K562 (cell line): Measurements from ENCODE around the gene LAMC1. TPM values are rescaled to one million over a fixed set of nuclear protein-coding genes. Genes with fewer than 3 reads are reported as not detected.

Source experiments
- ATAC-seq: fragments of 200-7000 bp; cut with Tn5 transposase; 3 replicates; pipeline ENCODE4 v1.9.1; 2020; ENCODE audit warnings: moderate library complexity
- BruUV-seq: library from RNA; stranded (reverse); fragments of 400-500 nt; replicated peaks from 2 replicates; lab custom pipeline; 2021; lab: Mats Ljungman, UMichigan
- CTCF ChIA-PET: fragments of 300-600 bp; formaldehyde crosslinking; extraction: SDS; loops from one replicate; lab custom pipeline; 2021; ENCODE audit warnings: low intra/inter-chr PET ratio; lab: Yijun Ruan, JAX
- POLR2A ChIA-PET: fragments of 300-600, 350-650 bp; sonication (Branson Sonifier 250); formaldehyde crosslinking; extraction: SDS; loops from one replicate; lab custom pipeline; 2021; ENCODE audit warnings: antibody characterized with exemption, inconsistent platforms; lab: Yijun Ruan, JAX
- DNase-seq, 4 experiments: peaks; one replicate each; pipeline versions ENCODE4 v3.0.0 to v3.0.0-alpha.2; 2011 to 2018; ENCODE audit warnings: low spot score in 3 of 4, mixed read lengths in 3 of 4; ENCODE audit errors: extremely low read depth in 1 of 4
- FAIRE-seq: peaks from 2 replicates; lab custom pipeline; 2011; peaks lifted over from hg19 to GRCh38; lab: Jason Lieb, UNC
- H2AFZ ChIP-seq: 2 replicates; pipeline ENCODE4 v1.6.0; 2011; ENCODE audit warnings: low read depth, low read length, control low read depth, inconsistent platforms
- H3K27ac ChIP-seq: fragments of 200-600 bp; 3 replicates; pipeline ENCODE4 v1.8.0; 2011; ENCODE audit warnings: low read depth, mild to moderate bottlenecking, control low read depth, inconsistent platforms, low read length, moderate library complexity, mixed read lengths; ENCODE audit errors: extremely low read depth
- H3K27me3 ChIP-seq, 2 experiments: fragments of 300-600 bp in 1 of 2; 2 replicates in 1 of 2; 3 replicates in 1 of 2; pipeline versions ENCODE4 v1.6.0 to v1.8.0; 2011; ENCODE audit warnings: inconsistent platforms in 2 of 2, low read length in 2 of 2, mild to moderate bottlenecking in 1 of 2, mixed read lengths in 1 of 2, moderate library complexity in 1 of 2; ENCODE audit not compliant: control insufficient read depth in 2 of 2, insufficient read depth in 2 of 2
- H3K36me3 ChIP-seq: fragments of 300-600 bp; 3 replicates; pipeline ENCODE4 v1.8.0; 2011; ENCODE audit warnings: mild to moderate bottlenecking, low read length, inconsistent platforms; ENCODE audit not compliant: control insufficient read depth, insufficient read depth
- H3K4me1 ChIP-seq, 2 experiments: fragments of 200-600 bp in 1 of 2; replicated peaks in 1 of 2; 2 replicates in 1 of 2; 3 replicates in 1 of 2; pipeline versions ENCODE4 v1.5.1 to v1.8.0; 2011; ENCODE audit warnings: inconsistent platforms in 2 of 2, low read length in 2 of 2, mild to moderate bottlenecking in 1 of 2, mixed read lengths in 1 of 2, moderate library complexity in 1 of 2; ENCODE audit not compliant: control insufficient read depth in 2 of 2, insufficient read depth in 2 of 2
- H3K4me2 ChIP-seq: 2 replicates; pipeline ENCODE4 v1.6.1; 2011; ENCODE audit warnings: low read length, control low read depth, inconsistent platforms, mixed read lengths; ENCODE audit not compliant: insufficient read depth
- H3K4me3 ChIP-seq: fragments of 200-600 bp; sonication (generic), shearing (Covaris generic); 2 replicates; pipeline ENCODE4 v1.5.1; 2016; ENCODE audit warnings: control low read depth, inconsistent platforms
- H3K79me2 ChIP-seq: fragments of 200-600 bp; 3 replicates; pipeline ENCODE4 v1.8.0; 2011; ENCODE audit warnings: low read length, inconsistent platforms; ENCODE audit not compliant: control insufficient read depth, insufficient read depth
- H3K9ac ChIP-seq, 2 experiments: 2 replicates each; pipeline versions ENCODE4 v1.6.0 to v1.6.1; 2011; ENCODE audit warnings: low read depth in 2 of 2, low read length in 2 of 2, control low read depth in 1 of 2, inconsistent platforms in 1 of 2, mild to moderate bottlenecking in 1 of 2, mixed read lengths in 1 of 2; ENCODE audit not compliant: insufficient read depth in 1 of 2
- H3K9me1 ChIP-seq: one replicate; pipeline ENCODE4 v1.6.0; 2011; ENCODE audit warnings: inconsistent platforms, mild to moderate bottlenecking, low read length, moderate library complexity; ENCODE audit not compliant: control insufficient read depth, insufficient read depth
- H3K9me3 ChIP-seq: replicated peaks from 2 replicates; pipeline ENCODE4 v1.5.1; 2011; ENCODE audit warnings: low read depth, low read length, inconsistent platforms; ENCODE audit not compliant: control insufficient read depth, insufficient read depth
- H4K20me1 ChIP-seq: replicated peaks from 2 replicates; pipeline ENCODE4 v1.6.1; 2011; ENCODE audit warnings: low read length, inconsistent platforms, mixed read lengths; ENCODE audit not compliant: control insufficient read depth, insufficient read depth
- BDP1 ChIP-seq: IDR thresholded peaks from 3 replicates; pipeline ENCODE4 v1.6.1; 2011; ENCODE audit not compliant: insufficient read length, insufficient read depth
- KAT2B ChIP-seq: IDR thresholded peaks from one replicate; pipeline ENCODE4 v1.6.1; 2012; ENCODE audit warnings: low read depth, mild to moderate bottlenecking, control low read depth, inconsistent platforms, low read length, moderate library complexity
- MTA3 ChIP-seq: fragments of 450-650 bp; formaldehyde crosslinking; IDR thresholded peaks from 2 replicates; pipeline ENCODE4 v1.6.1; 2017; ENCODE audit warnings: mild to moderate bottlenecking, borderline replicate concordance
- NELFE ChIP-seq: IDR thresholded peaks from 2 replicates; pipeline ENCODE4 v1.6.1; 2011; ENCODE audit warnings: mild to moderate bottlenecking; ENCODE audit not compliant: insufficient read depth, insufficient read length
- NFE2L1 ChIP-seq: fragments of 450-650 bp; IDR thresholded peaks from 2 replicates; pipeline ENCODE4 v1.6.1; 2016; ENCODE audit warnings: missing genetic modification characterization, low read depth, mild to moderate bottlenecking, missing compliant biosample characterization, moderate library complexity, borderline replicate concordance
- RFX5 ChIP-seq: IDR thresholded peaks from 2 replicates; pipeline ENCODE4 v1.6.1; 2011; ENCODE audit warnings: low read depth, mild to moderate bottlenecking, improper control_type of control experiment, low read length
- SMC3 ChIP-seq: conservative IDR thresholded peaks from 2 replicates; pipeline ENCODE4 v1.6.1; 2011; ENCODE audit warnings: low read depth, low read length, improper control_type of control experiment; ENCODE audit not compliant: insufficient read depth
- SP2 ChIP-seq: IDR thresholded peaks from 2 replicates; pipeline ENCODE4 v1.6.1; 2011; ENCODE audit warnings: mild to moderate bottlenecking, low read depth, low read length, moderate library complexity; ENCODE audit not compliant: poor library complexity, severe bottlenecking; ENCODE audit errors: extremely low read depth
- SRSF3 ChIP-seq: fragments of 200-400 bp; formaldehyde crosslinking; IDR thresholded peaks from 2 replicates; pipeline ENCODE4 v1.6.1; 2016; ENCODE audit warnings: mild to moderate bottlenecking, low read length, moderate library complexity; ENCODE audit not compliant: insufficient read depth
- SUPT5H ChIP-seq: fragments of 450-650 bp; IDR thresholded peaks from 2 replicates; pipeline ENCODE4 v1.6.1; 2016
- TAF7 ChIP-seq: fragments of 450-650 bp; IDR thresholded peaks from 2 replicates; pipeline ENCODE4 v1.6.1; 2016; ENCODE audit warnings: missing genetic modification characterization, missing compliant biosample characterization
- ZNF140 ChIP-seq: fragments of 250-450 bp; sonication (Bioruptor Pico); IDR thresholded peaks from 2 replicates; pipeline ENCODE4 v1.8.0; 2021; ENCODE audit warnings: moderate library complexity, mild to moderate bottlenecking, inconsistent platforms
- ZNF583 ChIP-seq: fragments of 250-450 bp; sonication (Bioruptor Pico); IDR thresholded peaks from 2 replicates; pipeline ENCODE4 v1.4.0; 2020
- ZNF655 ChIP-seq: fragments of 250-450 bp; sonication (Bioruptor Pico); IDR thresholded peaks from 2 replicates; pipeline ENCODE4 v1.5.0; 2021
- ZNF780A ChIP-seq: fragments of 250-450 bp; sonication (Bioruptor Pico); IDR thresholded peaks from 2 replicates; pipeline ENCODE4 v1.5.0; 2021; ENCODE audit warnings: mild to moderate bottlenecking
- WGBS: fragments of 100-300 bp; shearing (Covaris generic); methylation state at CpG from one replicate; pipeline ENCODE4 v1.1.6; 2016; ENCODE audit warnings: low coverage, mixed read lengths; ENCODE audit not compliant: insufficient coverage; ENCODE audit errors: missing lambda C conversion rate; 5-methylcytosine and 5-hydroxymethylcytosine counted together
- in situ Hi-C: fragments of 300-500 bp; cut with MboI; formaldehyde crosslinking; loops from 4 replicates; pipeline ENCODE4 v1.15.0; 2018; ENCODE audit warnings: inconsistent platforms, mixed read lengths
- intact Hi-C: fragments of 100-400 bp; cut with micrococcal nuclease; formaldehyde crosslinking; loops from 2 replicates; pipeline ENCODE4 v1.14.2; 2022
- polyA plus RNA-seq, 8 experiments: library from polyadenylated mRNA; depleted of rRNA in 4 of 8; stranded (reverse) in 5 of 8; unstranded in 3 of 8; fragments of >200 nt; fragmentation: Nextera tagmentation in 2 of 8; fragmentation: Illumina TruSeq in 1 of 8; extraction: Ambion mirVana in 2 of 8; extraction: Trizol in 1 of 8; gene quantifications; 2 replicates each; pipeline versions ENCODE4 v1.2.1 to v1.2.3, GENCODE V29; 2011 to 2014; ENCODE audit warnings: inconsistent platforms in 1 of 8, missing spikeins in 1 of 8
- total RNA-seq, 7 experiments: library from RNA; depleted of rRNA in 6 of 7; stranded (reverse); fragments of >200 nt in 6 of 7; fragmentation: Illumina TruSeq in 2 of 7; extraction: Trizol in 2 of 7; gene quantifications; 2 replicates each; pipeline versions ENCODE4 v1.2.1 to v1.2.3, GENCODE V29; 2011 to 2021; ENCODE audit warnings: low replicate concordance in 1 of 7
- TF ChIP-seq, protein P1 (sequence below): fragments of 450-650 bp; IDR thresholded peaks from 2 replicates; pipeline ENCODE4 v1.6.1; 2017; ENCODE audit warnings: antibody characterized with exemption
- TF ChIP-seq, protein P2 (sequence below): sonication (generic); formaldehyde crosslinking; IDR thresholded peaks from 2 replicates; pipeline ENCODE4 v1.8.0; 2022; ENCODE audit warnings: mild to moderate bottlenecking, missing genetic modification reagents

Gene LAMC1
- total and polyA plus RNA-seq, 9 of the 15 experiments (the other 6 are each of a cell fraction or from before 2014, with no cell fraction given) = 0.07 to 0.71 (median 0.13) TPM; not detected in 2

- TF ChIP-seq ZNF655 (CRISPR knock-in tag) = no peak
- no peak for TF ChIP-seq RFX5
- TF ChIP-seq, protein P1, sequence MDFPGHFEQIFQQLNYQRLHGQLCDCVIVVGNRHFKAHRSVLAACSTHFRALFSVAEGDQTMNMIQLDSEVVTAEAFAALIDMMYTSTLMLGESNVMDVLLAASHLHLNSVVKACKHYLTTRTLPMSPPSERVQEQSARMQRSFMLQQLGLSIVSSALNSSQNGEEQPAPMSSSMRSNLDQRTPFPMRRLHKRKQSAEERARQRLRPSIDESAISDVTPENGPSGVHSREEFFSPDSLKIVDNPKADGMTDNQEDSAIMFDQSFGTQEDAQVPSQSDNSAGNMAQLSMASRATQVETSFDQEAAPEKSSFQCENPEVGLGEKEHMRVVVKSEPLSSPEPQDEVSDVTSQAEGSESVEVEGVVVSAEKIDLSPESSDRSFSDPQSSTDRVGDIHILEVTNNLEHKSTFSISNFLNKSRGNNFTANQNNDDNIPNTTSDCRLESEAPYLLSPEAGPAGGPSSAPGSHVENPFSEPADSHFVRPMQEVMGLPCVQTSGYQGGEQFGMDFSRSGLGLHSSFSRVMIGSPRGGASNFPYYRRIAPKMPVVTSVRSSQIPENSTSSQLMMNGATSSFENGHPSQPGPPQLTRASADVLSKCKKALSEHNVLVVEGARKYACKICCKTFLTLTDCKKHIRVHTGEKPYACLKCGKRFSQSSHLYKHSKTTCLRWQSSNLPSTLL = no peak
- TF ChIP-seq ZNF140 (CRISPR knock-in tag) = no peak
- TF ChIP-seq NELFE = no peak
- no peak for TF ChIP-seq ZNF583
Observed at GRCh38 chr1:183038913-183039312, 15.7 kb downstream of the LAMC1 start (continued).

GRCh38 chr1:183039330-183039729 is 16.1 kb downstream of the LAMC1 start:
- Histone ChIP-seq H3K27ac (no peak overlapping the region), H2AFZ (no peak overlapping the region), H4K20me1 (no peaks in the 10 kb centered on the region), H3K79me2 (no peaks in the 10 kb centered on the region), H3K27me3 (peaks cover 6 to 12% of the 10 kb centered on the region in 2 experiments; a peak in 3 of 5 replicates), H3K9ac (no peak overlapping the region), H3K4me2 (no peak overlapping the region), H3K9me1 (no peaks in the 10 kb centered on the region), H3K9me3 (no peaks in the 10 kb centered on the region), H3K4me1 (no peaks in the 10 kb centered on the region), H3K36me3 (no peaks in the 10 kb centered on the region), H3K4me3 (no peak overlapping the region)
- WGBS = 0% methylated on average over 4 of the region's 4 CpGs
- ChIA-PET POLR2A (interaction anchor here (0.6 to 1.6 kb wide), 3 partner anchors 11 to 497 kb away, joined by 3 to 6 read pairs (median 4); no protein-coding TSS in a partner anchor), CTCF (no interaction called here)
- FAIRE-seq (no peak), DNase-seq (no peak), ATAC-seq (no peak)
- TF ChIP-seq SMC3 (no peak), ZNF780A (CRISPR knock-in tag) (no peak), KAT2B (no peak), TAF7 (tag) (no peak), MTA3 (no peak), NFE2L1 (no peak), SUPT5H (no peak), BDP1 (no peak), SP2 (no peak), SRSF3 (no peak)
- TF ChIP-seq, protein P2, sequence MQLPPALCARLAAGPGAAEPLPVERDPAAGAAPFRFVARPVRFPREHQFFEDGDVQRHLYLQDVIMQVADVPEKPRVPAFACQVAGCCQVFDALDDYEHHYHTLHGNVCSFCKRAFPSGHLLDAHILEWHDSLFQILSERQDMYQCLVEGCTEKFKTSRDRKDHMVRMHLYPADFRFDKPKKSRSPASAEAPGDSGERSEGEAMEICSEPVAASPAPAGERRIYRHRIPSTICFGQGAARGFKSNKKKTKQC = no peak
- in situ Hi-C loops = no loop called here
- no TSS peak for BruUV-seq
- intact Hi-C loops = no loop called here
